ENCODE results near the gene TAF15.

Gene TAF15

GRCh38 chr17:35788477-35789368 lies 20.6 kb upstream of the TAF15 start:
- FAIRE-seq: no peak

DNA sequence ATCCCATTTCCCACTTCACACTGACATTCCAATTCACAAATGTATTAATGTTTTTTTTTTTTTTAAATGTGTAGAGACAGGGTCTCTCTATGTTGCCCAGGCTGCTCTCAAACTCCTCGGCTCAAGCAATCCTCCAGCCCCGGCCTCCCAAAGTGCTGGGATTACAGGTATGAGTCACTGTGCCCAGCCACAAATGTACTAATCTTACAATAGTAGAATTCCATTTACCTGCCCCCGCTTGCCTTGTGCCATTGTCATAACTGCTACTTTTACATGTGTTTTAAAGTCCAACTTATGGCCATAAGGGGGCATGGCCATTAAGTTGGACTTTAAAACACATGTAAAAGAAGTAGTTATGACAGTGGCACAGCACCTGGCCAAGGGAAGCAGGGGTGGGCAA lies 18.4 kb upstream of the TAF15 start:
- FAIRE-seq: no peak

DNA sequence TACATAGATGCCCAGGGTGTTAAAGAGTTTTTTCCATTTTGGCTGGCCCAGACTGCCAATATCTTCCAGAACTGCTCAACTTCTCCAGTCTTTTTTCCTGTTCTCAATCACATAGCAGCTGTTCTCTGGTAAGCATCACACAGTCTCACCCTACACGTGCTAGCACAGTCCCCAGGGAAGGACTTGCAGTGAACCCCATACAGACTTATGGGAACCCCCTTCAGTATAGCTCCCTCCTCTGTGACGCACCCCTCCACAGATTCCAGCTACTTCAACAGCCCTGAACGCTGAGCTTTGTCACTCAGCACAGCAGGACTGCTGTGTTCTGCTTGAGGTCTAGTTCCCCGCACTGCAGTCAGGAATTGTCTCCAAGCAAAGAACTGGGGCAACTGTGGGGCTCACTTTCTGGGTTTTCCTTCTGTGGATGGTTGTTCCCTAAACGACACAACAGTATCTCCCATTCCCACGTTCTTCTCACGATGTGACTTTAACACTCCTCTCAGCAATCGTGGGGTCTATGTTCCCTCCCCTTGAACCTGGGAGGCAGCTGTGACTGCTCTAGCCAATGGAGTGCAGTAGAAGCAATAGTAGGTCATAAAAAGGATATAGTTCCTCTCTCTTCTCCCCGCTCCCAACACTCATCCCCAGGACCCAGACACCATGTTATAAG lies 17.5 kb upstream of the TAF15 start:
- FAIRE-seq: no peak

DNA sequence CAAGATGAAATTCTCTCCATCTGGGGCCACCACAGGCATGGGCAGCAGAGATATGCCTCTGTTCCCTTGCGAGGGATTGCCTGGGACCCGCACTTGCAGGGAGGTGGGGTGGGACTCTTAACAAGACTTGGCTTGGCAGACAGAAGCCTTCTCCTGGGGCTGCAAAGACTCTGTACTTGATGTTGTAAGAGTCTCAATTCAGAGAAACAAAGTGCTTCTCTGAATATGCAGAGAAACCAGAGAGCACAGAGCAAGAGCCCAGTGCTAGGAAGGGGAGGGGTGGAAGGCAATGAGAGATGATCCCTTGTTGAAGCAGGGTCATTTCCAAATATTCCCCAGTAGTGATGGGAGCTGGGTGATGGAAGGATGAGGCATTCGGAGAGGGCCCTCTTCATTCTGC lies 16.0 kb upstream of the TAF15 start:
- FAIRE-seq: no peak

DNA sequence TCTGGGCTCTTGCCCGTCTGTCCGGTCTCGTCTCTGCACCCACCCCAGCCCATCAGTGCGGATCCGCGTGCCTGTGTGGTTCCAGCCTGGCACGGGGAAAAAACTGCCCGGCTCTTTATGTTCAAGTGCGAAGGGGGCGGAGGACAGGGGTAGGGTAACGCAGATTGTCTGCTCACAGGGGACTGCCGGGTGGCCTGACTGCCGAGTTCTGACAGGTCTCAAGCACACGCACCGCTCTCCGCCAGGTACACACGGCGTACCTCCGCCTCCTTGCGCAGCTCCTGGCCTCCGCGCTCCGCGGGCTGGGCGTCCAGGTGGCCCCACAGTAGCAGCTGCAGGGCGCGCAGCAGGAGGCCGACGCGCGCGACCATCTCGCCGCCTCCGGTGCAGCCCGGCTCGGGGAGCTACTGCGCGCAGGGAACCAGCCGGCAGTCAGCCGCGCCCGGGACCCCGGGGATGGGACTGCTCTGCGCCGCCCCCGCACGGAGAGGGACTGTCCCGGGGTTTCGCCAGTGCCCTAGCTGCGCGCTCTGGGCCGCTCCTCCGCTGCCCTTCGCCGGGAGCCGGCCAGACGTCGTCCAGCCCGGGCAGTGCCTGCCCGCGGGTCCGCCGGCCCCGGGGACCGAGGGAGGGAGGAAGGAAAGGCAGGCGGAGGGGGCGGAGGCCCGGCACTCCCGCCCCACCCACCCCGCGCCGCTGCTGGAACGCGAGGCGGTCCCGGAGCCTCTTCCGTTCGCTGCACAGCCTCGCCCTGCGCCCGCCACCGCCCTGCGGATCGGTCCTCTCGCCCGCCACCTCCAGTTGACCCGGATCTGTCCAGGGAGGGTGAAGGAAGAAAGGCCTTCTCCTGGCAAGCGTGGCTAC lies 14.0 kb upstream of the TAF15 start, which contains the start of gene MMP28:
Gene MMP28 (minus strand): TSS at position 635 of the 864 bp plus-strand sequence. CDS start 264 bp downstream, at position 371.
- FAIRE-seq: no peak

GRCh38 chr17:35795871-35796265 lies 13.4 kb upstream of the TAF15 start:
- no peak for FAIRE-seq

GRCh38 chr17:35796942-35797341 lies 12.3 kb upstream of the TAF15 start:
- FAIRE-seq: no peak

- FAIRE-seq: no peak
Measured at GRCh38 chr17:35797370-35797769, 11.9 kb upstream of the TAF15 start.

DNA sequence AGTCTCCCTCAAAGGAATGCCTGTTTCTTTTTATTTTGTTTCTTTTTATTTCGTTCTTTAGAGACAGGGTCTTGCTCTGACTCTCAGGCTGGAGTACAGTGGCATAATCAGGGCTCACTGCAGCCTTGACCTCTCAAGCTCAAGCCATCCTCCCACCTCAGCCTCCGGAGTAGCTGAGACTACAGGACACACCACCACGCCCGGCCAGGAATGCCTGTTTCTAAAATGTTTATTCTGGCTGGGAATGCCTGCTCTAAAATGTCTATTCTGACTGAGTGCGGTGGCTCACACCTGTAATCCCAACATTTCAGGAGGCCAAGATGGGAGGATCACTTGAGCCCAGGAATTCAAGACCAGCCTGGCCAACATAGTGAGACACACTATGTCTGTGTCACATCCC lies 11.4 kb upstream of the TAF15 start:
- FAIRE-seq: no peak

DNA sequence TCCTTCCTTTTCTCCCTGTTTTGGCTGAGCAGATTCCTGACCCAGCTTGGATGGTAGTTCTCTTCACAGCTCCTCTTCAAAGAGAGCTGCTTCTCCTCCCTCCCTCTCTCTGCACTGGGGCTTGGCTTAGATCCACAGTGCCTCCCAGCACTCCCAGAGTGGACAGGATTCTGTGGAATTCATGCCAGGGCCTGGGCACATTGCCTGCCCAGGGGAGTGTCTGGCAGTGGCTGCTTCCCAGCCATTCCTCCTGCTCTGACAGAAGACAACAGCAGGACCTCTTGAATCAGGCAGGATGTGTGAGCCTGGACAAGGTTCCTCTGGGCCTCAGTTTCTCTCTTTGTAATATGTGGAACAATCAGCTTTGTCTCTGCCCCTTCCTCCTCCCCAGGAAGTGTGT lies 9.3 kb upstream of the TAF15 start:
- no peak for FAIRE-seq

DNA sequence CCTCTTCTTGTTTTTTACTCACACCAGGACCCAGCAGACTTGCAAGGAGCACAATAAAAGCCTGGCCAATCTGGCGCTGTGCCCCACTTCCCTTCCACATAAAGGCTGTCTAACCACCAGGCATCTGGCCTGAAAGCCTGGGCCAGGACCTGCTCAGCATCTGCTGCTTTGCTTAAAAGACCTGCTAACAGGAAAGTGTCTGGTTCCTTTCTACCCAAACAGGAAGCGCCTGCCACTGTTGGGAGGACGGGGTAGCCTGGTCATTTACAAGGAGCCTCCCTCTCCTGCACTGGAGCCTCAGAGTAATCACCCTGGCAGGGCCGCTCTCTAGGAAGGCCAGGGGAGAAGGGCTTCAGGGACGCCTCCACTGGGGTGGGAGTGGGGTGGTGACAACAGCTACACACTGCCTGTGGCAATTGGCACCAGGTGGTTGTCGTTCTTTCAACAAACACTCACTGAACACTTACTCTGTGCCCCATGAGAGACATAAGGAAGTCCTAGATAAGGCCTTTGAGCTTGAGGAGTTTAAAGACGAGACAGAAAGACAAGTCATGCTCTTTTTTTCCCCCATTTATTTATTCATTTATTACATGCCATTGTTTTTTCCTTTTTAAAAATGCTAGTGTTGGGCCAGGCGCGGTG lies 7.6 kb upstream of the TAF15 start:
- no peak for FAIRE-seq

DNA sequence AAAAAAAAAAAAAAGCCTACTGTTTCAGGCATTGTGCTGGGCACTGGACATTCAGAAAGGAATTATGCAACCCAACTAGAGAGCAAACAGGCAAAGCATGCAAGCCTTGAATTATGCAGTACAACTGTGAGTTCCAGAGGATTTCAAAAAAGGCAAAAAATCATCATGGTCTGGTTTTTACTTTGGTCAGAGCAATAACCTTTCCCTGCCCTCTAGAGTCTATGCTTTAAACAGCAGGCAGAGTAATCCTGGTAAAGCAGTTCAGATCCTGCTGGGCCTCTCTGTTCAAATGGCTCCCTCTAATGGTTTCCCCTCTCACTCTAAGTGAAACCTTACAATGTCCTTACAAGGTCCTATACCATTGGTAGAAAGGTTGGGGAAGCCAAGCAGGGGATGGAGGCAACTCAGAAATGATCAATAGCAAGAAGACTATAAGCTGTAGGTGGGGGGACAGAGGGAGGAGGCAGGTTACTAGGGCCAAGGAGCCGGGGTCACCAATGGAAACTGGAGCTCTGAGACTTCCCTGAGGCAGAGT lies 4.6 kb upstream of the TAF15 start:
- FAIRE-seq: no peak

- no peak for FAIRE-seq
Measured at GRCh38 chr17:35807371-35808144, 1.7 kb upstream of the TAF15 start.

DNA sequence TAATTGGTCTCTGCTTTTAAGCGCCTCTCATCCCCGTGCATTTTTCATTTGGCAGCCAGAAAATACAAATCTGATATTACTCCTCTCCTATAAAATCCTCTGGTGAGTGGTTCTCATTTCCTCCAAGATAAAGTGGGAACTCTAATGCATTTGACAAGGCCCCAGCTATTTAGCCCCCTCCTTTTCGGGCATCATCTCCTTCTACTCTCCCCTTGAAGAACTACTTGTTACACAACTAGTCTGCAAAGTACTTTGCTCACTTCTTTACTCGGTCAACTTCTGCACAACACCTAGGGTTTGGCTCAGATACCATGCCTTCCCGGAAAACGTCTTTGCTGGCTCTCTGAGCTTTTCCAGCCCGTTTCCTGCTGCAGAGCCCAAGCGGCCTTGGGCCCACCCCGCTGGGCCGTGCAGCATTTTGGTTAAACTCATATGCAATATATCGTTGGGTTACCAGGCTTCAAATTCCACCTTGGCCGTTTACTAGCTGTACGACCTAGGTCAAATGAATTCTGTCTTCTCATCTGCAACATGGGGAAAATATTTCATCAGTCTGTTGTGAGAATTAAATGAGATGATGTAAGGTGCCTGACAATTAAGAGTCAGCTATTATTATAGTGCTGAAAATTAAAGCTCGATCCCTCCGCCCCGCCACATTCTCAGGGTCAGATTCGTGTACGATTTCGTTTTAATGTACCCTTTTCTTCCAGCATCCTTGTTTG lies 883 bp upstream of the TAF15 start:
- no peak for FAIRE-seq

GRCh38 chr17:35809855-35810461 lies 674 bp downstream of the TAF15 start:
- no peak for FAIRE-seq

DNA sequence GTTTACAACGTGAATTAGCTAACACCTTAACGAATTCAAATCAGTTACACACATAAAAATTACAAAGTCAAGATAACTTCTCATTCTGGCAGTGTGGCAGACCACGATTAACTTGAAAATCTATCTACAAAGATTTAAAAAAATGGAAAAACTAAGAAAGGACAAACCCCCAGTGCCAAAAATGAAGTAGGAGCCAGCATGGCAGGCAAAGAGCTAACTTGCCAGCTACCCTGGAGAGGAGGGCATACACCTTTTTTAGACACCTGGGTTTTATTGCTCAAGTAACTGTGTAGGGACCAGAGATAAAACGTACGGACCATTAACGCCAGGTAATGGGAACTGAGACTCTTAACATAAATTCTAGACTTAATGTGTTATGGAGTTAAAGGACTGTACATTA lies 2.5 kb downstream of the TAF15 start:
- FAIRE-seq: no peak

GRCh38 chr17:35812456-35812855 lies 3.2 kb downstream of the TAF15 start:
- no peak for FAIRE-seq

GRCh38 chr17:35816723-35817122 lies 7.4 kb downstream of the TAF15 start:
- no peak for FAIRE-seq

DNA sequence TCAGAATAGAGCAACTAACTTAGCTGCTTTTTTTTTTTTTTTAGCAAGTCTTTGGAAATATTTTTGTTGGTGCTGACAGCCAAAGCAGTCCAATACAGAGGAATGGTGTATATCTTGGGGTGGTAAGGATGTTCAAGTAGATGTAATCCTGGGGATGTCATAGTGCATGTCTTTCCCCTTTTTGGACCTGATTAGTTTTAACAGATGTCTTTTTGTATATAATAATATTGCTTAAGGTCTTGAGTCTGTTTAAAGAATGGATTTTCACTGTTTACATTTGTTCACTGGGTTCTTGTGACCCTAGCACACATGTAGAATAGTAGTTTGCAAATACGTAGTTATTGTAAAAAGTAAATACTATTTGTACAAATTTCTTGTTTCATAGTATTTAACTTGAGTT lies 7.9 kb downstream of the TAF15 start:
- FAIRE-seq: no peak

DNA sequence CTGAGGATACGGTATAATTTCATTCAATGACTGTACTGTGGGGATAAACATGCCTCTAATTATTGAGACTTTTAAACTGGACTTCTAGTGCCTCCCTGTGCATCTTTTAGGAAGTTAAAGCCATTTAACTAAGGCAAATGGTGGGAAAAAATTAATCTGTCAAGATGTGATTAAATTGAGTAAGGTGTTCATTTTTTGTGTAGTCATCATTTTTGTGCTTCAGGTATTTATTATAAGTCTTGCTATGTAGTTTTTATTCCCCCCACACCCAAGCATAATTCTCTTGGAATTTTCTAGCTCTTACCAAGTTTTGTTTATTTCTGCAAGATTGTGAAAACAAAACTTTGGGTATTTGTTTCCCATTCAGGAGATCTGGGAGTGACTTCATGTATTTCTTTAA lies 10.2 kb downstream of the TAF15 start:
- no peak for FAIRE-seq
